H1 (cell line): Measurements from ENCODE around the gene MAPK9. TPM values are rescaled to one million over a fixed set of nuclear protein-coding genes. Genes with fewer than 3 reads are reported as not detected.

Source experiments
- CTCF ChIA-PET: fragments of 300-600 bp; sonication (Branson Sonifier 250); formaldehyde crosslinking; loops from one replicate; lab custom pipeline; 2021; ENCODE audit not compliant: partially characterized antibody; lab: Charles Lee
- POLR2A ChIA-PET: fragments of 300-600 bp; sonication (Branson Sonifier 250); formaldehyde crosslinking; loops from one replicate; lab custom pipeline; 2021; ENCODE audit warnings: inconsistent platforms; ENCODE audit not compliant: partially characterized antibody; lab: Charles Lee
- DNase-seq, 2 experiments: peaks; one replicate each; pipeline versions ENCODE4 v3.0.0 to v3.0.0-alpha.2; 2010 to 2022; ENCODE audit warnings: low spot score in 2 of 2, low read depth in 1 of 2, mixed read lengths in 1 of 2
- FAIRE-seq: peaks from 2 replicates; lab custom pipeline; 2011; peaks lifted over from hg19 to GRCh38; lab: Jason Lieb, UNC
- H2AFZ ChIP-seq: 2 replicates; pipeline ENCODE4 v1.8.1; 2012; ENCODE audit warnings: low read length, inconsistent platforms
- H2AK5ac ChIP-seq: 2 replicates; pipeline ENCODE4 v1.6.1; 2013; ENCODE audit warnings: low read depth, low read length
- H2BK120ac ChIP-seq: replicated peaks from 2 replicates; pipeline ENCODE3; 2013; ENCODE audit warnings: low read depth, low read length, inconsistent platforms
- H2BK12ac ChIP-seq: 2 replicates; pipeline ENCODE4 v1.6.1; 2013; ENCODE audit warnings: low read depth, low read length
- H2BK15ac ChIP-seq: 2 replicates; pipeline ENCODE4 v1.6.1; 2013; ENCODE audit warnings: low read length
- H2BK20ac ChIP-seq: 2 replicates; pipeline ENCODE4 v1.6.1; 2013; ENCODE audit warnings: low read length
- H2BK5ac ChIP-seq: 2 replicates; pipeline ENCODE4 v1.6.1; 2013; ENCODE audit warnings: low read depth, low read length
- H3K14ac ChIP-seq: 2 replicates; pipeline ENCODE4 v1.6.1; 2013; ENCODE audit warnings: inconsistent platforms; ENCODE audit not compliant: insufficient read length
- H3K18ac ChIP-seq: 2 replicates; pipeline ENCODE4 v1.6.1; 2013; ENCODE audit warnings: low read length; ENCODE audit errors: extremely low read depth
- H3K23ac ChIP-seq: 2 replicates; pipeline ENCODE4 v1.6.1; 2013; ENCODE audit warnings: inconsistent platforms; ENCODE audit not compliant: insufficient read length
- H3K23me2 ChIP-seq: 2 replicates; pipeline ENCODE4 v1.6.1; 2013; ENCODE audit warnings: low read depth, low read length
- H3K27ac ChIP-seq: 2 replicates; pipeline ENCODE4 v1.6.1; 2011; ENCODE audit warnings: low read depth, low read length, inconsistent platforms
- H3K27me3 ChIP-seq, 4 experiments: replicated peaks in 1 of 4; 1 replicate in 1 of 4; 2 replicates in 3 of 4; pipeline versions ENCODE4 v1.6.1 to v1.8.1; 2011 to 2013; ENCODE audit warnings: low read length in 3 of 4, mild to moderate bottlenecking in 3 of 4, inconsistent platforms in 2 of 4, mixed read lengths in 2 of 4, moderate library complexity in 1 of 4; ENCODE audit not compliant: control insufficient read depth in 3 of 4, insufficient read depth in 3 of 4; ENCODE audit errors: extremely low read depth in 1 of 4
- H3K36me3 ChIP-seq, 4 experiments: 2 replicates each; pipeline versions ENCODE4 v1.6.1 to v1.8.1; 2011 to 2013; ENCODE audit warnings: mild to moderate bottlenecking in 4 of 4, low read length in 3 of 4, moderate library complexity in 2 of 4, control low read depth in 1 of 4, inconsistent platforms in 1 of 4; ENCODE audit not compliant: insufficient read depth in 4 of 4, control insufficient read depth in 2 of 4
- H3K4ac ChIP-seq: replicated peaks from 2 replicates; pipeline ENCODE3; 2013; ENCODE audit warnings: low read length, low read depth, mixed read lengths, inconsistent platforms; ENCODE audit not compliant: insufficient read length
- H3K4me1 ChIP-seq, 4 experiments: replicated peaks in 1 of 4; 1 replicate in 1 of 4; 2 replicates in 3 of 4; pipeline versions ENCODE4 v1.6.1 to v1.8.1; 2011 to 2013; ENCODE audit warnings: low read length in 3 of 4, inconsistent platforms in 2 of 4, mixed read lengths in 1 of 4; ENCODE audit not compliant: insufficient read depth in 4 of 4, control insufficient read depth in 3 of 4
- H3K4me2 ChIP-seq, 2 experiments: 2 replicates each; pipeline versions ENCODE4 v1.6.1 to v1.8.1; 2011 to 2013; ENCODE audit warnings: low read depth in 2 of 2, low read length in 2 of 2, control low read depth in 1 of 2, inconsistent platforms in 1 of 2, mild to moderate bottlenecking in 1 of 2; ENCODE audit not compliant: insufficient read depth in 1 of 2
- H3K4me3 ChIP-seq, 4 experiments: fragments of 200-600, 300-600 bp in 1 of 4; sonication (generic), shearing (Covaris generic), sonication (Bioruptor Twin) in 1 of 4; 2 replicates each; pipeline versions ENCODE4 v1.5.1 to v1.8.1; 2011 to 2016; ENCODE audit warnings: low read length in 4 of 4, low read depth in 3 of 4, control low read depth in 2 of 4, inconsistent platforms in 2 of 4, mild to moderate bottlenecking in 2 of 4, mixed read lengths in 1 of 4, moderate library complexity in 1 of 4; ENCODE audit not compliant: insufficient read depth in 2 of 4; ENCODE audit errors: extremely low read depth in 1 of 4
- H3K56ac ChIP-seq: replicated peaks from 2 replicates; pipeline ENCODE3; 2013; ENCODE audit warnings: low read depth, mild to moderate bottlenecking, mixed read lengths, low read length, inconsistent platforms; ENCODE audit not compliant: insufficient read length
- H3K79me1 ChIP-seq: 2 replicates; pipeline ENCODE4 v1.6.1; 2013; ENCODE audit warnings: low read depth, low read length, control low read depth
- H3K79me2 ChIP-seq, 2 experiments: 2 replicates each; pipeline versions ENCODE4 v1.6.1 to v1.8.1; 2012 to 2013; ENCODE audit warnings: low read length in 2 of 2, mild to moderate bottlenecking in 2 of 2, inconsistent platforms in 1 of 2; ENCODE audit not compliant: insufficient read depth in 2 of 2, control insufficient read depth in 1 of 2
- H3K9ac ChIP-seq, 4 experiments: replicated peaks in 1 of 4; 1 replicate in 1 of 4; 2 replicates in 3 of 4; pipeline versions ENCODE4 v1.6.1 to v1.8.1; 2011 to 2013; ENCODE audit warnings: low read depth in 3 of 4, low read length in 3 of 4, control low read depth in 2 of 4, mild to moderate bottlenecking in 2 of 4, moderate library complexity in 2 of 4, inconsistent platforms in 1 of 4; ENCODE audit errors: extremely low read depth in 1 of 4
- H3K9me3 ChIP-seq, 2 experiments: 2 replicates each; pipeline versions ENCODE4 v1.6.1 to v1.8.1; 2012 to 2013; ENCODE audit warnings: mild to moderate bottlenecking in 2 of 2, moderate library complexity in 2 of 2, control low read depth in 1 of 2, inconsistent platforms in 1 of 2, low read depth in 1 of 2, low read length in 1 of 2, mixed read lengths in 1 of 2; ENCODE audit not compliant: insufficient read depth in 2 of 2
- H4K20me1 ChIP-seq, 2 experiments: replicated peaks in 1 of 2; 2 replicates each; pipeline versions ENCODE3 to v1.8.1; 2011 to 2013; ENCODE audit warnings: inconsistent platforms in 2 of 2, low read length in 2 of 2, mild to moderate bottlenecking in 1 of 2; ENCODE audit not compliant: insufficient read depth in 2 of 2, control insufficient read depth in 1 of 2
- H4K5ac ChIP-seq: 2 replicates; pipeline ENCODE4 v1.6.1; 2013; ENCODE audit warnings: low read length, low read depth, mixed read lengths, inconsistent platforms; ENCODE audit not compliant: insufficient read length
- H4K8ac ChIP-seq: 2 replicates; pipeline ENCODE4 v1.8.0; 2013; ENCODE audit warnings: mild to moderate bottlenecking, moderate library complexity, low read length, inconsistent platforms; ENCODE audit not compliant: insufficient read depth; ENCODE audit errors: extremely low read depth
- H4K91ac ChIP-seq: replicated peaks from 2 replicates; pipeline ENCODE3; 2013; ENCODE audit warnings: low read length, mixed read lengths, inconsistent platforms; ENCODE audit not compliant: insufficient read length
- BACH1 ChIP-seq: IDR thresholded peaks from 2 replicates; pipeline ENCODE4 v1.6.1; 2012; ENCODE audit warnings: low read length, improper control_type of control experiment
- SP4 ChIP-seq: IDR thresholded peaks from 2 replicates; pipeline ENCODE4 v1.6.1; 2012; ENCODE audit warnings: low read length, inconsistent platforms
- WGBS, 2 experiments: shearing (Covaris generic) in 1 of 2; methylation state at CpG; one replicate each; pipeline versions ENCODE4 v1.1.6 to v1.1.7; 2013 to 2015; ENCODE audit warnings: low lambda C conversion rate in 2 of 2, mixed read lengths in 2 of 2, inconsistent platforms in 1 of 2, low coverage in 1 of 2, missing lambda C conversion rate in 1 of 2; ENCODE audit not compliant: insufficient replicate concordance in 2 of 2, insufficient coverage in 1 of 2, insufficient read length in 1 of 2; ENCODE audit errors: extremely low coverage in 1 of 2, missing lambda C conversion rate in 1 of 2; 5-methylcytosine and 5-hydroxymethylcytosine counted together
- polyA plus RNA-seq, 7 experiments: library from polyadenylated mRNA; depleted of rRNA in 3 of 7; stranded (reverse) in 5 of 7; unstranded in 2 of 7; fragments of >200 nt in 5 of 7; fragments of 200-250 nt in 2 of 7; gene quantifications; 1 replicate in 5 of 7; 2 replicates in 1 of 7; 4 replicates in 1 of 7; pipeline versions ENCODE4 v1.2.1 to v1.2.3, GENCODE V29; 2011 to 2013; ENCODE audit warnings: missing spikeins in 2 of 7, mixed read lengths in 2 of 7
- total RNA-seq: library from RNA; stranded (reverse); fragmentation: NEBNext Ultra II Directional; extraction: Animal tissue kit (Norgen Biotek cat#: 25700); gene quantifications from 2 replicates; pipeline ENCODE4 v1.2.1, GENCODE V29; 2021
- TF ChIP-seq, protein P1 (sequence below): IDR thresholded peaks from 2 replicates; pipeline ENCODE4 v1.6.1; 2012; ENCODE audit warnings: inconsistent platforms

Gene MAPK9
- total and polyA plus RNA-seq, 2 of the 8 experiments (the other 6 are each of a cell fraction or from before 2014, with no cell fraction given): 22.3 to 43.7 TPM

GRCh38 chr5:180305481-180305880 is 13.6 kb upstream of the MAPK9 start:
- ChIA-PET POLR2A (interaction anchor here (0.8 to 2.8 kb wide), 2 partner anchors 10 to 188 kb away, joined by 5 to 12 read pairs; partner anchors contain the start of gene CNOT6), CTCF (interaction anchor here (2.2 to 8.5 kb wide), 3 partner anchors 10 to 23 kb away, joined by 8 to 93 read pairs (median 30); no protein-coding TSS in a partner anchor)
- no peak overlapping the region for H2BK20ac ChIP-seq
- TF ChIP-seq, protein P1, sequence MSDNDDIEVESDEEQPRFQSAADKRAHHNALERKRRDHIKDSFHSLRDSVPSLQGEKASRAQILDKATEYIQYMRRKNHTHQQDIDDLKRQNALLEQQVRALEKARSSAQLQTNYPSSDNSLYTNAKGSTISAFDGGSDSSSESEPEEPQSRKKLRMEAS: no peak
- no peak for TF ChIP-seq SP4
- no peak for TF ChIP-seq BACH1
- WGBS, 2 experiments: 88% methylated on average over 12 of the region's 12 CpGs; no CpG with 5 or more reads in 1 of the 2 experiments
- no peak overlapping the region for H2BK120ac ChIP-seq
- no peak overlapping the region for H3K4me3 ChIP-seq
- no peak overlapping the region for H3K14ac ChIP-seq
- H3K23me2 ChIP-seq: no peaks in the 10 kb centered on the region
- H2AFZ ChIP-seq: no peak overlapping the region
- no peak overlapping the region for H2BK5ac ChIP-seq
- H4K8ac ChIP-seq: no peak overlapping the region
- FAIRE-seq: no peak
- H2AK5ac ChIP-seq: no peak overlapping the region
- no peak overlapping the region for H3K23ac ChIP-seq
- H3K4ac ChIP-seq: no peak overlapping the region
- H3K56ac ChIP-seq: no peak overlapping the region
- no peak overlapping the region for H4K5ac ChIP-seq
- no peak overlapping the region for H3K4me2 ChIP-seq
- no peaks in the 10 kb centered on the region for H3K9me3 ChIP-seq
- DNase-seq: no peak
- peaks cover 18 to 69% (median 54%) of the 10 kb centered on the region in 4 experiments for H3K36me3 ChIP-seq
- no peak overlapping the region for H3K27ac ChIP-seq
- H3K27me3 ChIP-seq: no peaks in the 10 kb centered on the region
- H3K79me2 ChIP-seq: no peaks in the 10 kb centered on the region
- no peak overlapping the region for H3K18ac ChIP-seq
- no peak overlapping the region for H2BK15ac ChIP-seq
- no peak overlapping the region for H2BK12ac ChIP-seq
- no peak overlapping the region for H4K91ac ChIP-seq
- H3K9ac ChIP-seq: no peak overlapping the region
- H3K79me1 ChIP-seq: no peaks in the 10 kb centered on the region; the same call in 1 of the 2 replicates
- H3K4me1 ChIP-seq: no peaks in the 10 kb centered on the region
- peaks cover 5 to 7% of the 10 kb centered on the region in 2 experiments for H4K20me1 ChIP-seq
